Measurements from ENCODE around the gene SHMT2.

The SHMT2 gene

DNA sequence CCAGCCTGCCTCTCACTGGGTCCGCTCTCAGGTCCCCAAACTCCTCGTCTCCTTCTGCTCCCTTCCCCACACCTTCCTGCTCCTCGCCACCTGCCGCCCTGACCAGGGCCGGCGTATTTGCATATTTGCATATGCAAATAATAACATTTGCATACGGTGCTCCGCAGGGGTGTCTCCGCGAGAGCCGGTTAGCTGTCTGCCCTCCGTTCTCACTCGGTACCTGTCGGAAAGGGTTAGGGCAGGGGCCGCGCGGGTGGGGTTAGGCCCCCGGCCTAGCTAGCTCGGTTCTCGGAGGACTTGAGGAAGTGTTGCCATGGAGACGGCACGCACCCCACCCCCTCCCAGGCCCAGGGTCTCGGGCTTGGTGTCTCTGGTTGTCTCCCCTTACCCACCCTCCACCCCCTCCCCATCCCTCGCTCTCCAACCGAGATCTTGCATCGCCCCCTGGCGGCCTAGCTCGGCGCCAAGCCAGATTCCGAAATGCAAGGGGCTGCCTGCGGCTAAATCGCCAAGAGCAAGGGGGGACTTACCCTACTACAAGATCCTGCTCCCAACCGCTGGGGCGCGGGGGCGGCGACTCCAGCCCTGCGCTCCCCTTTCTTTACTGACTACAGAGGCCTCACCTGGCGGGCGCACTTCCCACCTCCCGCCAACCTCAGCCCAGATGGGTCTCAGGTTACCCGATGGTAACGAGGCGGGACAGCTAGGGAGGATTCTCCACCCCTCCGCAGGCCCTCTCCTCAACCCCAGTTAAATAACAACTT is 13.4 kb downstream of the SHMT2 start:
- Histone ChIP-seq H3K27ac (ENCODE audit: low read length) (no peak overlapping the region), H3K9me3 (ENCODE audit: control insufficient read depth in 1 of 2, low read length in 2 of 2) (no peaks in the 10 kb centered on the region), H3K4me1 (ENCODE audit: control insufficient read depth in 1 of 2, insufficient read depth in 2 of 2, low read length in 2 of 2) (peaks cover 15 to 62% of the 10 kb centered on the region in 2 donors), H3K4me3 (ENCODE audit: low read depth in 1 of 2, low read length in 2 of 2) (peak overlapping the region; percentile 16 to 29), H3K27me3 (ENCODE audit: low read depth, low read length) (peaks cover 55% of the 10 kb centered on the region), H3K36me3 (ENCODE audit: control insufficient read depth in 1 of 2, insufficient read depth in 2 of 2, low read length in 2 of 2) (no peaks in the 10 kb centered on the region)

DNA sequence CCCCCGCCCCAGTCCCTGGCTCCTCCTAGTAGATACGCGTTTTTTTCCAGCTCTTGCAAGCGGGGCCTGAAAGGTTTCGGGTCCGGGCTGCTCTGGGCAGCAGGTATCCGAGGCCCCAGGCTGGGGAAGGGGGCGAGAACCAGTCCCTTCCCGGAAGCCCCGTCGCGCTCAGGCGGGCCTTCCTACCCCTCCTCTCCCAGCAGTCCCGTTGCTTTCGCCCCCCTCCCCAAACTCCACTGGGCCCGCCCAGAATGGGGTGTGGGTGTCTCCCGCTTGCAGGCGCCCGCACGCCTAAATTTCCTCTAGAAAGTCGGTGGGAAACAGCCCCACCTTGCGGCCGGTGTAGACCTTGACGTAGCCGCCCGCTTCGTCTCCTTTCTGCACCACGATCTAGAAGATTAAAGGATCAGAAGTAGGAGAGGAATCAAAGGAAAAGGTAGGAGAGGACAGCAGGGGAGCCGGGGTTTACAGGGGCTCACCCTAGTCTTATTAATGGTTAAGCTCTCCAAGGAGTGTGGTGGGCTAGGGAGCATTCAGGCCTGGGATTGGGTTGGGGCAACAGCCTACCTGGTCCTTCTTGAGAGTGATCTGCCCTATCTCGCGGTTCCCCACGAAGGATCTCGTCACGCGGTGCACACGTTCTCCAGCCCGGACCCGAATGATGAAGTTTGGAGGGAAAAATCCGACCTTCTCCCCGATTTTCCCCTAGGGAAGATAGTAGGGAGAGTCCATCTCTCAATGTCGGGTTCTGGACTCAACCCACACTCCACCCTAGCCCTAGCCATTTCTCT is 14.2 kb downstream of the SHMT2 start:
- Histone ChIP-seq H3K4me3 (ENCODE audit: low read depth in 1 of 2, low read length in 2 of 2) (peak overlapping the region in 1 of 2 donors; percentile 29), H3K27me3 (ENCODE audit: low read depth, low read length) (peaks cover 48% of the 10 kb centered on the region), H3K9me3 (ENCODE audit: control insufficient read depth in 1 of 2, low read length in 2 of 2) (no peaks in the 10 kb centered on the region), H3K27ac (ENCODE audit: low read length) (no peak overlapping the region), H3K4me1 (ENCODE audit: control insufficient read depth in 1 of 2, insufficient read depth in 2 of 2, low read length in 2 of 2) (peaks cover 13 to 53% of the 10 kb centered on the region in 2 donors), H3K36me3 (ENCODE audit: control insufficient read depth in 1 of 2, insufficient read depth in 2 of 2, low read length in 2 of 2) (no peaks in the 10 kb centered on the region)

GRCh38 chr12:57244312-57244696 is 14.8 kb downstream of the SHMT2 start:
- Histone ChIP-seq H3K4me1 (ENCODE audit: control insufficient read depth in 1 of 2, insufficient read depth in 2 of 2, low read length in 2 of 2) (peaks cover 11 to 47% of the 10 kb centered on the region in 2 donors), H3K27ac (ENCODE audit: low read length) (no peak overlapping the region), H3K9me3 (ENCODE audit: control insufficient read depth in 1 of 2, low read length in 2 of 2) (no peaks in the 10 kb centered on the region), H3K4me3 (ENCODE audit: low read depth in 1 of 2, low read length in 2 of 2) (no peak overlapping the region), H3K27me3 (ENCODE audit: low read depth, low read length) (peaks cover 44% of the 10 kb centered on the region), H3K36me3 (ENCODE audit: control insufficient read depth in 1 of 2, insufficient read depth in 2 of 2, low read length in 2 of 2) (no peaks in the 10 kb centered on the region)

- H3K27ac ChIP-seq (ENCODE audit: low read length) = no peak overlapping the region
- no peaks in the 10 kb centered on the region for H3K36me3 ChIP-seq (ENCODE audit: control insufficient read depth in 1 of 2, insufficient read depth in 2 of 2, low read length in 2 of 2)
- H3K4me3 ChIP-seq (ENCODE audit: low read depth in 1 of 2, low read length in 2 of 2) = no peak overlapping the region
- H3K9me3 ChIP-seq (ENCODE audit: control insufficient read depth in 1 of 2, low read length in 2 of 2) = no peaks in the 10 kb centered on the region
- H3K4me1 ChIP-seq (ENCODE audit: control insufficient read depth in 1 of 2, insufficient read depth in 2 of 2, low read length in 2 of 2) = peaks cover 4 to 20% of the 10 kb centered on the region in 2 donors
- peaks cover 17% of the 10 kb centered on the region for H3K27me3 ChIP-seq (ENCODE audit: low read depth, low read length)
Observed at GRCh38 chr12:57247041-57247440, 17.5 kb downstream of the SHMT2 start.

DNA sequence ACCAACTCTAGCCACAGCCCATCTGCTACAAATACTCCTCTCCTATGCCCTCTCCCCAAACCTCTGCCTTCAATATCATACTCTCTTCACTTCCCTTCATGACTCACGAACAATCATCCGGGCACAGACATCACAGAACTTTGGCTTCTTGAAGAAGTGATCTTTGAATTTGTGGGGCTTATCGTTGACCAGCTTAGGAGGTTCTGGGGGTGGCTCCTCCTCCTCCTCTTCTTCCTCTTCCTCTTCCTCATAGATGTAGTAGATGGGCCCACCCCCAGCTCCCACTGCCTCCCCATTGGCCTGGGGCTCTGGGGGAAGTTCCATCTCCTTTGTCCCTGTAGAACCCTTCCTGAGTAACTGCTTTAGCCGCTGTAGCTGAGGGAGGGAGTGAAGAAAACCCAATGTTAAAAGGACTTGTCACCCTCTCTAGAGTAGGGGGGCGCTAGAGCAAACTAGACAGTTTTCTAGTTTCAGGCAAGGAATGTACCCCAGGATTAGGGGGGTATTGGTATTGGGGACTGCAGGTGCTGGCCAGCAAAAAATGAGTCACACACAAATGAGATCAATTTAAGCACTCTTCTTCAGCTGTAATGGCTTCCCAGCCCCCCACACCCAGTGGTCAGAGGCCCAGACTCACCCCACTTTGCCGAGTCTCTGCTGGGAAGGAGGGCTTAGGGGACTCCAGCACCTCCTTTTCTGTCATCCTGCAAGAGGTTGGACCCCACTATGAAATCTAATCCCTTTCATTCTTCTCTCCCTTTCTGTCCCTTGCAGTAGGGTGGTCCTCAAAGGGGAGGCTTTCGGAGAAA is 19.6 kb downstream of the SHMT2 start:
- no peak overlapping the region for H3K27ac ChIP-seq (ENCODE audit: low read length)
- H3K4me1 ChIP-seq (ENCODE audit: control insufficient read depth in 1 of 2, insufficient read depth in 2 of 2, low read length in 2 of 2) = no peaks in the 10 kb centered on the region
- no peak overlapping the region for H3K4me3 ChIP-seq (ENCODE audit: low read depth in 1 of 2, low read length in 2 of 2)

GRCh38 chr12:57250541-57250940 is 21.0 kb downstream of the SHMT2 start:
- Histone ChIP-seq H3K27me3 (ENCODE audit: low read depth, low read length) (no peaks in the 10 kb centered on the region), H3K27ac (ENCODE audit: low read length) (no peak overlapping the region), H3K4me1 (ENCODE audit: control insufficient read depth in 1 of 2, insufficient read depth in 2 of 2, low read length in 2 of 2) (no peaks in the 10 kb centered on the region), H3K36me3 (ENCODE audit: control insufficient read depth in 1 of 2, insufficient read depth in 2 of 2, low read length in 2 of 2) (peaks cover 6 to 11% of the 10 kb centered on the region in 2 donors), H3K9me3 (ENCODE audit: control insufficient read depth in 1 of 2, low read length in 2 of 2) (no peaks in the 10 kb centered on the region), H3K4me3 (ENCODE audit: low read depth in 1 of 2, low read length in 2 of 2) (no peak overlapping the region)

More for the DNA sequence above, 19.6 kb downstream of the SHMT2 start:
- Histone ChIP-seq H3K27me3 (ENCODE audit: low read depth, low read length) (peaks cover under 1% of the 10 kb centered on the region), H3K36me3 (ENCODE audit: control insufficient read depth in 1 of 2, insufficient read depth in 2 of 2, low read length in 2 of 2) (no peaks in the 10 kb centered on the region), H3K9me3 (ENCODE audit: control insufficient read depth in 1 of 2, low read length in 2 of 2) (no peaks in the 10 kb centered on the region)

- Histone ChIP-seq H3K4me1 (ENCODE audit: control insufficient read depth in 1 of 2, insufficient read depth in 2 of 2, low read length in 2 of 2) (no peaks in the 10 kb centered on the region), H3K27me3 (ENCODE audit: low read depth, low read length) (no peaks in the 10 kb centered on the region), H3K27ac (ENCODE audit: low read length) (no peak within 1 kb of the TSS), H3K4me3 (ENCODE audit: low read depth in 1 of 2, low read length in 2 of 2) (no peak within 1 kb of the TSS), H3K36me3 (ENCODE audit: control insufficient read depth in 1 of 2, insufficient read depth in 2 of 2, low read length in 2 of 2) (peaks cover 10 to 15% of the 10 kb centered on the region in 2 donors), H3K9me3 (ENCODE audit: control insufficient read depth in 1 of 2, low read length in 2 of 2) (no peaks in the 10 kb centered on the region)
Observed at GRCh38 chr12:57250956-57251355, 21.4 kb downstream of the SHMT2 start, which contains the start of gene STAC3. Gene STAC3, minus strand, starts transcription at chr12:57251187. Its CDS starts 1,551 bp downstream, at chr12:57249636.

DNA sequence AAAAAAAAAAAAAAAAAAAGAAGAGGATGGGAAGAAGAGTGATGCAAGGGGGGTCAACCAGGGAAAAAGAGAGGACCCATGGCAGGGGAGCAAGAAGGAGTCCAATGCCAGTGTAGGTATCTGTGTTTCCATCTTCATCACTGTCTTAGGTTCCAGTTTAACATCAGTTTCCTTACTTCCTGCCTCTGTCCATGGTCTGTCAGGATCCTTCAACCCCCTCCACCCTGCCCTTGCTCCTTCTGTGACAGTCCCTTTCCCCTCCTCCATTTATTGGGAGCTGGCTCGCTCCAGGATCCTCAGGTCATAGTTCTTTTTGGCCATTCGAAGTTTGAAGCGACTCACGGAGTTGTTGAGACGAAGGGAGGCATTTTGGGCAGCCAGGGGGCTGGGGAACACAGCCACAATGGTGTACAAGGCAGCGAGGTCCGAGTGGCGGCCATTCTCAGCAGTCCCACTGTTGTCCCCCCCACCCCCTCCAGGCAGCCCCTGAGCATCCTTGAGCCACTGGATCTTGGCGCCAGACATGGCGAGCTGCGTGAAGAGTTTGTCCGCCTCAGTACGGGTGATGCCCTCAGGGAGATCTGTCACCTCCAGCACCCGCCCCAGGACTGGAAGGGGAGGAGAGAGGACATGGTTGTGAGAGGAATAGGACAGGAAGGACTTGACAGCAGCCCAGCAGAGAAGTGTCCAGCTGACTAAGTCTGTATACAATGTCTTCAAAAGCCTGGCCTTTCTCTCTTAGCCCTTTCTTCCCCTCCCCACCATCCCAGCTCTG is 25.2 kb downstream of the SHMT2 start:
- peaks cover 41 to 42% of the 10 kb centered on the region in 2 donors for H3K36me3 ChIP-seq (ENCODE audit: control insufficient read depth in 1 of 2, insufficient read depth in 2 of 2, low read length in 2 of 2)
- H3K4me1 ChIP-seq (ENCODE audit: control insufficient read depth in 1 of 2, insufficient read depth in 2 of 2, low read length in 2 of 2) = no peaks in the 10 kb centered on the region
- no peaks in the 10 kb centered on the region for H3K27me3 ChIP-seq (ENCODE audit: low read depth, low read length)
- no peak overlapping the region for H3K4me3 ChIP-seq (ENCODE audit: low read depth in 1 of 2, low read length in 2 of 2)
- no peaks in the 10 kb centered on the region for H3K9me3 ChIP-seq (ENCODE audit: control insufficient read depth in 1 of 2, low read length in 2 of 2)
- H3K27ac ChIP-seq (ENCODE audit: low read length) = no peak overlapping the region

GRCh38 chr12:57255916-57256315 is 26.4 kb downstream of the SHMT2 start:
- Histone ChIP-seq H3K27me3 (ENCODE audit: low read depth, low read length) (no peaks in the 10 kb centered on the region), H3K27ac (ENCODE audit: low read length) (no peak overlapping the region), H3K9me3 (ENCODE audit: control insufficient read depth in 1 of 2, low read length in 2 of 2) (no peaks in the 10 kb centered on the region), H3K36me3 (ENCODE audit: control insufficient read depth in 1 of 2, insufficient read depth in 2 of 2, low read length in 2 of 2) (peaks cover 50 to 51% of the 10 kb centered on the region in 2 donors), H3K4me3 (ENCODE audit: low read depth in 1 of 2, low read length in 2 of 2) (no peak overlapping the region), H3K4me1 (ENCODE audit: control insufficient read depth in 1 of 2, insufficient read depth in 2 of 2, low read length in 2 of 2) (no peaks in the 10 kb centered on the region)

GRCh38 chr12:57258977-57259970 is 29.8 kb downstream of the SHMT2 start:
- no peaks in the 10 kb centered on the region for H3K9me3 ChIP-seq (ENCODE audit: control insufficient read depth in 1 of 2, low read length in 2 of 2)
- H3K4me1 ChIP-seq (ENCODE audit: control insufficient read depth in 1 of 2, insufficient read depth in 2 of 2, low read length in 2 of 2) = no peaks in the 10 kb centered on the region
- H3K27ac ChIP-seq (ENCODE audit: low read length) = no peak overlapping the region
- H3K27me3 ChIP-seq (ENCODE audit: low read depth, low read length) = no peaks in the 10 kb centered on the region
- H3K4me3 ChIP-seq (ENCODE audit: low read depth in 1 of 2, low read length in 2 of 2) = no peak overlapping the region
- peaks cover 62 to 66% of the 10 kb centered on the region in 2 donors for H3K36me3 ChIP-seq (ENCODE audit: control insufficient read depth in 1 of 2, insufficient read depth in 2 of 2, low read length in 2 of 2)
